Ishikawa (cell line): ENCODE results near the gene ACBD3.

Source experiments
- CEBPB ChIP-seq: IDR thresholded peaks from 2 replicates; pipeline ENCODE4 v1.6.1; 2012
- CREB1 ChIP-seq: IDR thresholded peaks from 2 replicates; pipeline ENCODE4 v1.6.1; 2012; ENCODE audit warnings: low read depth
- EGR1 ChIP-seq: IDR thresholded peaks from 2 replicates; pipeline ENCODE4 v1.6.1; 2012
- EP300 ChIP-seq: IDR thresholded peaks from 2 replicates; pipeline ENCODE4 v1.6.1; 2012; ENCODE audit warnings: borderline replicate concordance
- FOXM1 ChIP-seq: IDR thresholded peaks from 2 replicates; pipeline ENCODE4 v1.6.1; 2012; ENCODE audit warnings: low read depth, borderline replicate concordance
- NFIC ChIP-seq: IDR thresholded peaks from 2 replicates; pipeline ENCODE4 v1.6.1; 2012
- RAD21 ChIP-seq: IDR thresholded peaks from 2 replicates; pipeline ENCODE4 v1.6.1; 2012; ENCODE audit warnings: low read depth
- TAF1 ChIP-seq: IDR thresholded peaks from 2 replicates; pipeline ENCODE4 v1.6.1; 2012; ENCODE audit warnings: low read depth, mild to moderate bottlenecking
- TCF12 ChIP-seq: IDR thresholded peaks from 2 replicates; pipeline ENCODE4 v1.6.1; 2012; ENCODE audit warnings: low read depth
- TEAD4 ChIP-seq: IDR thresholded peaks from 2 replicates; pipeline ENCODE4 v1.6.1; 2012
- YY1 ChIP-seq: IDR thresholded peaks from 2 replicates; pipeline ENCODE4 v1.6.1; 2012; ENCODE audit warnings: low read depth
- ZBTB7A ChIP-seq: IDR thresholded peaks from 2 replicates; pipeline ENCODE4 v1.6.1; 2012; ENCODE audit warnings: low read depth
- TF ChIP-seq, protein P1 (sequence below): IDR thresholded peaks from 2 replicates; pipeline ENCODE4 v1.6.1; 2012
- TF ChIP-seq, protein P2 (sequence below): IDR thresholded peaks from 2 replicates; pipeline ENCODE4 v1.6.1; 2012; ENCODE audit warnings: low read depth, mild to moderate bottlenecking
- TF ChIP-seq, protein P3 (sequence below): IDR thresholded peaks from 2 replicates; pipeline ENCODE4 v1.6.1; 2012

ACBD3 gene

DNA sequence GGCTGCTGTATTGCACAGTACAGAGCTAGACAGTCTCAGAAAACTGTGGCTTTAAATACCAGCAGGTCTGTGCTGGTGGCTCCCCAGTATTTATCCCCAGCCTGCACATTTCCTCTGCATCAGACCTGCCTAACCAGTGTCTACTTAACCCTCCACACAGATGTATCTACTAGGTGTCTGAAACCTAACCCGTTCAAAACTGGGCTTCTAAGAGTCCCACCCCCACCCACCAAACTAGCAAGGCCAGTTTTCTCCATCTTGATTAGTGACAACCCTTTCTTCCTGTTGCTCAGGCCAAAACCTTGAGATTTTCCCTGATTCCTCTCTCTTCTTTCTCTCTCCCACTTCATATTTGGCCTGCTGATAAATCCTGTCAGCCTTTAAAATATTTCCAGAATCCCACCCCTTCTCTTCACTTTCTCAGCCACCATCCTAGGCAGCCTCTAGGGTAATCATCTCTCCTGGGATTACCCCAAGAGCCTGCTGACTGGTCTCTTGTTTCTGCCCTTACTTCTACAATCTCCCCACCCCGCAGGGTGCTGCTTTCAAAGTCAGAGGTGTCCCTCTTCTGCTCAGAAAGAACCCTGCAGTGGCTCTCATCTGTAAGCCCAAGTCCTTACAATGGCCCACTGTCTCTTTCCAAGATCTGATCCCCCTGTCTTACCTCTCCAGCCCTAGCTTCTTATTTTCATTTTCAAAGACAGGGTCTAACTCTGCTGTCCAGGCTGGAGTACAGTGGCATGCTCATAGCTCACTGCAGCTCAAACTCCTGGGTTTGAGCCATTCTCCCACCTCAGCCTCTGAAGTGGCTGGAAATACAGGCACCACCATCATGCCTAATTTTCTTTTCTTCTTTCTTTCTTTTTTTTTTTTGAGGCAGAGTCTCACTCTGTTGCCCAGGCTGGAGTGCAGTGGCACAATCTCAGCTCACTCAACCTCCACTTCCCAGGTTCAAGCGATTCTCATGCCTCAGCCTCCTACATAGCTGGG lies 78.8 kb downstream of the ACBD3 start:
- TF ChIP-seq TAF1 (no peak), EGR1 (no peak), CREB1 (no peak), EP300 (no peak), CEBPB (no peak)
- TF ChIP-seq, protein P1, sequence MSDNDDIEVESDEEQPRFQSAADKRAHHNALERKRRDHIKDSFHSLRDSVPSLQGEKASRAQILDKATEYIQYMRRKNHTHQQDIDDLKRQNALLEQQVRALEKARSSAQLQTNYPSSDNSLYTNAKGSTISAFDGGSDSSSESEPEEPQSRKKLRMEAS = no peak

DNA sequence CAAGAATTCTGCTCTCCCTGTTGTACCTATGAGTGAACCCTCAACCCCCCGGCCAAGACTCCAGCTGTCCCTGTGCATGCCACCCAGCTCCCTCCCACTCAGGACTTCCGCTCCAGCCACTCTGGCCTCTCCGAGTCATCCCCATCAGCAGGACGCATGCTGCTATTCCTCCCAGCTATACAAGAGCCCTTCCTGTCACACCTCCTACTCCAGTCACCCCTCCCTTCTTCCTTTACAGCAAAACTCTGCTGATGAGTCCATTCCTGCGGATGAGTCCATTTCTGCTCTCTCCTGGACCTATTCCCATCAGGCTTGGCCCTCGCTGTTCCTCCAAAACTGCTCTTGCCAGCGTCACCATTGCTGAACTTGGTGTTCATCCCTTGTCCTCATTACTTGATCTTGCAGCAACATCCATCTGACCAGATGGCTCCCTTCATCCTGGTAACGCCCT lies 81.8 kb downstream of the ACBD3 start:
- TF ChIP-seq ZBTB7A = no peak
- no peak for TF ChIP-seq CREB1
- TF ChIP-seq YY1 = no peak
- no peak for TF ChIP-seq EGR1
- TF ChIP-seq TEAD4 = no peak
- TF ChIP-seq RAD21 = no peak
- no peak for TF ChIP-seq EP300
- TF ChIP-seq FOXM1 = no peak
- TF ChIP-seq CEBPB = no peak
- TF ChIP-seq TCF12 = no peak
- TF ChIP-seq, protein P2, sequence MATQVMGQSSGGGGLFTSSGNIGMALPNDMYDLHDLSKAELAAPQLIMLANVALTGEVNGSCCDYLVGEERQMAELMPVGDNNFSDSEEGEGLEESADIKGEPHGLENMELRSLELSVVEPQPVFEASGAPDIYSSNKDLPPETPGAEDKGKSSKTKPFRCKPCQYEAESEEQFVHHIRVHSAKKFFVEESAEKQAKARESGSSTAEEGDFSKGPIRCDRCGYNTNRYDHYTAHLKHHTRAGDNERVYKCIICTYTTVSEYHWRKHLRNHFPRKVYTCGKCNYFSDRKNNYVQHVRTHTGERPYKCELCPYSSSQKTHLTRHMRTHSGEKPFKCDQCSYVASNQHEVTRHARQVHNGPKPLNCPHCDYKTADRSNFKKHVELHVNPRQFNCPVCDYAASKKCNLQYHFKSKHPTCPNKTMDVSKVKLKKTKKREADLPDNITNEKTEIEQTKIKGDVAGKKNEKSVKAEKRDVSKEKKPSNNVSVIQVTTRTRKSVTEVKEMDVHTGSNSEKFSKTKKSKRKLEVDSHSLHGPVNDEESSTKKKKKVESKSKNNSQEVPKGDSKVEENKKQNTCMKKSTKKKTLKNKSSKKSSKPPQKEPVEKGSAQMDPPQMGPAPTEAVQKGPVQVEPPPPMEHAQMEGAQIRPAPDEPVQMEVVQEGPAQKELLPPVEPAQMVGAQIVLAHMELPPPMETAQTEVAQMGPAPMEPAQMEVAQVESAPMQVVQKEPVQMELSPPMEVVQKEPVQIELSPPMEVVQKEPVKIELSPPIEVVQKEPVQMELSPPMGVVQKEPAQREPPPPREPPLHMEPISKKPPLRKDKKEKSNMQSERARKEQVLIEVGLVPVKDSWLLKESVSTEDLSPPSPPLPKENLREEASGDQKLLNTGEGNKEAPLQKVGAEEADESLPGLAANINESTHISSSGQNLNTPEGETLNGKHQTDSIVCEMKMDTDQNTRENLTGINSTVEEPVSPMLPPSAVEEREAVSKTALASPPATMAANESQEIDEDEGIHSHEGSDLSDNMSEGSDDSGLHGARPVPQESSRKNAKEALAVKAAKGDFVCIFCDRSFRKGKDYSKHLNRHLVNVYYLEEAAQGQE = no peak
- TF ChIP-seq, protein P1 = no peak
- no peak for TF ChIP-seq TAF1
- TF ChIP-seq NFIC = no peak
- TF ChIP-seq, protein P3, sequence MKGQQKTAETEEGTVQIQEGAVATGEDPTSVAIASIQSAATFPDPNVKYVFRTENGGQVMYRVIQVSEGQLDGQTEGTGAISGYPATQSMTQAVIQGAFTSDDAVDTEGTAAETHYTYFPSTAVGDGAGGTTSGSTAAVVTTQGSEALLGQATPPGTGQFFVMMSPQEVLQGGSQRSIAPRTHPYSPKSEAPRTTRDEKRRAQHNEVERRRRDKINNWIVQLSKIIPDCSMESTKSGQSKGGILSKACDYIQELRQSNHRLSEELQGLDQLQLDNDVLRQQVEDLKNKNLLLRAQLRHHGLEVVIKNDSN = no peak

DNA sequence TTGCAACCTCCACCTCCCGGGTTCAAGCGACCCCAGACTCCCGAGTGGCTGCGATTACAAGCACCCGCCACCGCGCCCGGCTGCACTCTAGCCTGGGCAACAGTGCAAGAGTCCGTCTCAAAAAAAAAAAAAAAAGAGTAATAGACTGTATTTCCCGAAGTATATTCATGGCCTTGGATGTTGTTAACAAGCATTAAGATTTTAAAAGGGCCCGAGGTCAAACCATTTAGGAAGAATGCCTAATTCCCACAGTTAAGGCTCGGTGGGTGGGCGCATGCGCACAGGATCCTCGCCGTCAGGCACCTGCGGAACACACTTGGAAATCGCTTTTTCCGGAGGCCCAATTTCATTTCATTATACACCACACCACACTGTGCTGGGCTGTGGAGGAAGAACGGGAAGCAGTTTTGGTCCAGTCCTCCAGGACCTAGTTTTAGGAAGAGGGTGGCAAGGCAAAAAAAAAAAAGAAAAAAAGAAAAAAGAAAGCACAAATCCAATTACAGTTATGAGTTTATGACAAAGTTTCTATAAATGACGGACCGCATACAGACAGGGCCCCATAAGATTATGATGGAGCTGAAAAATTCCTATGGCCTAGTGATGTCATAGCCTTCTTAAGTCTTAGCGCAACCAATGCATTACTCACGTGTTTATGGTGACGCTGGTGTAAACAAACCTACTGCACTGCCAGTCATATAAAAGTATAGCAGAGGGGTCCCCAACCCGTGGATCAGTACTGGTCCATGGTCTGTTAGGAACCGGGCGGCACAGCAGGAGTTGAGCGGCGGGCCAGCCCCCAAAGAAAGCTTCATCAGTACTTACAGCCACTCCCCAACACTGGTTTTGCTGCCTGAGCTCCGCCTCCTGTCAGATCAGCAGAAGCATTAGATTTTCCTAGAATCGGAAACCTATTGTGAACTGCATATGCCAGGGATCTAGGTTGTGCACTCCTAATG lies 85.8 kb downstream of the ACBD3 start:
- TF ChIP-seq YY1 (no peak), CEBPB (no peak), CREB1 (no peak), ZBTB7A (no peak)
- TF ChIP-seq, protein P3 = no peak

DNA sequence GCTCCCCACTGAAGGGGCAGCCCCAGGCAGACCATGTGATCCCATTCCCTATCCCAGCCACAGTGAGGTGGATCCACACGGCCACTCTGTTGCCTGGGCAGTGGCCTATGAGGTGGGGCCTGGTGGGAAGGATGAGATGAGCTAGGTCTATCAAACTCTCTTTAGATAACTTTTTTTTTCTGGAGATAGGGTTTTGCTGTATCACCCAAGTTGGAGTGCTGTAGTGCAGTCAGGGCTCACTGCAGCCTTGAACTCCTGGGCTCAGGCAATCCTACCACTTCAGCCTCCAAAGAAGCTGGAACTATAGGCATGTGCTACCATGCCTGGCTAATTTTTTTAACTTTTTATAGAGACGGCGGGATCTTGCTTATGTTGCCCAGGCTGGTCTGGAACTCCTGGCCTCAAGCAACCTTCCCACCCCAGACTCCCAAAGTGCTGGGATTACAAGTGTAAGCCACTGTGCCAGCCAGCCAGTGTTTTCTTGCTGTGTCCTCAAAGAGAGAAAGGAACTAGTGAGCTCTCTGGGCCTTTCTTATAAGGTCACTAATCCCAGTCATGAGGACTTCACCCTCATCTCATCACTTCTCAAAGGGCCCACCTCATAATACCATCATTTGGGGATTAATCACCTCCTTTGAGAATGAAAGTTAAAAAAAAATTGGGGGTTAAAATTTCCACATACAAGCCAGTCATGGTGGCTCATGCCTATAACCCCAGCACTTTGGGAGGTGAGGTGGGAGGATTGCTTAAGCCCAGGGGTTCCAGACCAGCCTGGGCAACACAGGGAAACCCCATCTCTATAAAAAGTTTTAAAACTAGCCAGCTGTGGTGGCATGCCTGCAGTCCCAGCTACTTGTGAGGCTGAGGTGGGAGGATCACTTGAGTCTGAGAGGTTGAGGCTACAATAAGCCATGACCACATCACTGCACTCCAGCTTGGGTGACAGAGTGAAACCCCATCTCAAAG lies 87.4 kb downstream of the ACBD3 start:
- TF ChIP-seq YY1 (no peak), CREB1 (no peak), NFIC (no peak), TCF12 (no peak), TAF1 (no peak), TEAD4 (no peak), EP300 (no peak), FOXM1 (no peak), EGR1 (no peak), CEBPB (no peak), ZBTB7A (no peak), RAD21 (no peak)
- TF ChIP-seq, protein P3 = no peak
- TF ChIP-seq, protein P2 = no peak
- TF ChIP-seq, protein P1 = no peak
